Neuronal stem cell (in vitro differentiated cells): ENCODE results near the gene YWHAH.
A peak's percentile ranks its signal among the peaks of the same experiment; 100 is the strongest.

Source experiments
- DNase-seq: peaks from one replicate; pipeline ENCODE4 v3.0.0-alpha.2; 2013; ENCODE audit warnings: low spot score
- H2AFZ ChIP-seq: one replicate; pipeline ENCODE4 v1.6.1; 2013; ENCODE audit warnings: mild to moderate bottlenecking, low read length, inconsistent platforms
- H2AK5ac ChIP-seq: 2 replicates; pipeline ENCODE4 v1.6.1; 2013; ENCODE audit warnings: low read depth, mild to moderate bottlenecking, inconsistent platforms, low read length, moderate library complexity, mixed read lengths
- H2BK120ac ChIP-seq: 2 replicates; pipeline ENCODE4 v1.6.1; 2013; ENCODE audit warnings: low read depth, mild to moderate bottlenecking, inconsistent platforms, low read length, moderate library complexity, mixed read lengths
- H2BK12ac ChIP-seq: one replicate; pipeline ENCODE4 v1.6.1; 2013; ENCODE audit warnings: low read length, inconsistent platforms
- H2BK15ac ChIP-seq: 2 replicates; pipeline ENCODE4 v1.6.1; 2013; ENCODE audit warnings: mild to moderate bottlenecking, low read length, inconsistent platforms, mixed read lengths
- H2BK5ac ChIP-seq: one replicate; pipeline ENCODE4 v1.6.1; 2013; ENCODE audit warnings: inconsistent platforms, mild to moderate bottlenecking, low read length, moderate library complexity
- H3K14ac ChIP-seq: one replicate; pipeline ENCODE4 v1.6.1; 2013; ENCODE audit warnings: low read length, inconsistent platforms
- H3K18ac ChIP-seq: 2 replicates; pipeline ENCODE4 v1.6.1; 2013; ENCODE audit warnings: low read length, inconsistent platforms
- H3K23ac ChIP-seq: 2 replicates; pipeline ENCODE4 v1.6.1; 2013; ENCODE audit warnings: low read depth, mild to moderate bottlenecking, mixed read lengths, low read length, inconsistent platforms; ENCODE audit not compliant: poor library complexity
- H3K27ac ChIP-seq: replicated peaks from 3 replicates; pipeline ENCODE4 v1.5.1; 2013; ENCODE audit warnings: low read length, inconsistent platforms
- H3K27me3 ChIP-seq, 3 experiments: 2 replicates each; pipeline ENCODE4 v1.6.1; 2013; ENCODE audit warnings: low read length in 3 of 3, mild to moderate bottlenecking in 2 of 3, inconsistent platforms in 1 of 3, low read depth in 1 of 3, mixed read lengths in 1 of 3, moderate library complexity in 1 of 3; ENCODE audit not compliant: control insufficient read depth in 3 of 3, insufficient read depth in 3 of 3
- H3K36me3 ChIP-seq, 2 donors: replicated peaks in 1 of 2; 2 replicates each; pipeline ENCODE4 v1.6.1; 2013; ENCODE audit warnings: low read length in 2 of 2; ENCODE audit not compliant: control insufficient read depth in 2 of 2, insufficient read depth in 2 of 2
- H3K4ac ChIP-seq: 2 replicates; pipeline ENCODE4 v1.6.1; 2013; ENCODE audit warnings: inconsistent platforms, mild to moderate bottlenecking, low read length, moderate library complexity
- H3K4me1 ChIP-seq, 2 donors: 1 replicate in 1 of 2; 2 replicates in 1 of 2; pipeline ENCODE4 v1.6.1; 2013; ENCODE audit warnings: low read length in 2 of 2, low read depth in 1 of 2; ENCODE audit not compliant: control insufficient read depth in 2 of 2, insufficient read depth in 1 of 2
- H3K4me2 ChIP-seq: one replicate; pipeline ENCODE4 v1.6.1; 2013; ENCODE audit warnings: mild to moderate bottlenecking, low read length, inconsistent platforms; ENCODE audit not compliant: insufficient read depth, poor library complexity, severe bottlenecking
- H3K4me3 ChIP-seq, 2 donors: 2 replicates each; pipeline ENCODE4 v1.5.1; 2013; ENCODE audit warnings: low read length in 2 of 2, mild to moderate bottlenecking in 2 of 2, inconsistent platforms in 1 of 2, moderate library complexity in 1 of 2
- H3K79me1 ChIP-seq: one replicate; pipeline ENCODE4 v1.6.1; 2013; ENCODE audit warnings: low read depth, mild to moderate bottlenecking, inconsistent platforms, low read length, moderate library complexity
- H3K9ac ChIP-seq: one replicate; pipeline ENCODE4 v1.6.1; 2013; ENCODE audit warnings: mild to moderate bottlenecking, low read depth, low read length, inconsistent platforms; ENCODE audit not compliant: poor library complexity
- H3K9me3 ChIP-seq, 2 donors: replicated peaks in 1 of 2; 2 replicates each; pipeline versions ENCODE3 to v1.6.1; 2013; ENCODE audit warnings: low read length in 2 of 2, mild to moderate bottlenecking in 2 of 2, inconsistent platforms in 1 of 2, low read depth in 1 of 2, mixed read lengths in 1 of 2, moderate library complexity in 1 of 2; ENCODE audit not compliant: control insufficient read depth in 2 of 2, insufficient read depth in 1 of 2
- H4K8ac ChIP-seq: one replicate; pipeline ENCODE4 v1.6.1; 2013; ENCODE audit warnings: low read depth, mild to moderate bottlenecking, inconsistent platforms, low read length, moderate library complexity
- H4K91ac ChIP-seq: one replicate; pipeline ENCODE4 v1.6.1; 2013; ENCODE audit warnings: low read length, low read depth, mild to moderate bottlenecking, inconsistent platforms; ENCODE audit not compliant: poor library complexity
- WGBS, 2 donors: extraction: QIAGEN DNeasy Blood & Tissue Kit; methylation state at CpG; one replicate each; pipeline ENCODE4 v1.1.7; 2013; ENCODE audit warnings: missing lambda C conversion rate in 2 of 2, mixed read lengths in 1 of 2; ENCODE audit not compliant: insufficient read length in 2 of 2, insufficient replicate concordance in 1 of 2; ENCODE audit errors: extremely low coverage in 2 of 2; 5-methylcytosine and 5-hydroxymethylcytosine counted together

Gene YWHAH

GRCh38 chr22:31954535-31955523, 10.5 kb downstream of the YWHAH start:
- peak overlapping the region; percentile 13 for H3K9ac ChIP-seq
- no peak overlapping the region for H3K4me3 ChIP-seq
- no peak overlapping the region for H3K18ac ChIP-seq
- H2AK5ac ChIP-seq: no peak overlapping the region
- no peak overlapping the region for H3K23ac ChIP-seq
- DNase-seq: no peak
- no peak overlapping the region for H2AFZ ChIP-seq
- no peak overlapping the region for H3K27ac ChIP-seq
- no peak overlapping the region for H3K4me2 ChIP-seq
- no peak overlapping the region for H2BK120ac ChIP-seq
- no peak overlapping the region for H3K4ac ChIP-seq
- no peak overlapping the region for H3K14ac ChIP-seq
- no CpG with 5 or more reads among the region's 11 CpGs for WGBS, 2 donors
- H4K91ac ChIP-seq: no peak overlapping the region
- no peak overlapping the region for H2BK12ac ChIP-seq
- H3K79me1 ChIP-seq: peaks cover 7% of the 10 kb centered on the region
- H3K36me3 ChIP-seq: peaks cover 26 to 91% of the 10 kb centered on the region in 2 donors
- no peaks in the 10 kb centered on the region for H3K4me1 ChIP-seq
- no peaks in the 10 kb centered on the region for H3K27me3 ChIP-seq
- no peak overlapping the region for H2BK15ac ChIP-seq
- H2BK5ac ChIP-seq: no peak overlapping the region
- H3K9me3 ChIP-seq: no peaks in the 10 kb centered on the region
- no peak overlapping the region for H4K8ac ChIP-seq

- Histone ChIP-seq H2BK5ac (no peak overlapping the region), H3K4ac (no peak overlapping the region), H2AFZ (no peak overlapping the region), H2BK120ac (no peak overlapping the region), H4K91ac (no peak overlapping the region), H3K9me3 (no peaks in the 10 kb centered on the region), H3K18ac (no peak overlapping the region), H3K4me2 (no peak overlapping the region), H3K36me3 (peaks cover 21 to 75% of the 10 kb centered on the region in 2 donors), H2AK5ac (no peak overlapping the region), H4K8ac (no peak overlapping the region), H3K14ac (no peak overlapping the region), H3K4me1 (peaks cover 0 to 2% of the 10 kb centered on the region in 2 donors), H3K27me3 (no peaks in the 10 kb centered on the region), H3K79me1 (peaks cover 5% of the 10 kb centered on the region), H2BK15ac (no peak overlapping the region), H3K9ac (no peak overlapping the region), H3K23ac (peak overlapping the region; percentile 25), H2BK12ac (no peak overlapping the region), H3K4me3 (no peak overlapping the region), H3K27ac (no peak overlapping the region)
- DNase-seq: no peak
- no CpG with 5 or more reads among the region's 12 CpGs for WGBS, 2 donors
These were observed 12.0 kb downstream of the YWHAH start for GRCh38 chr22:31956360-31956759.

GRCh38 chr22:31957970-31958594, 13.7 kb downstream of the YWHAH start:
- Histone ChIP-seq H2BK5ac (no peak overlapping the region), H4K8ac (no peak overlapping the region), H3K23ac (no peak overlapping the region), H3K9ac (no peak overlapping the region), H2BK15ac (no peak overlapping the region), H3K9me3 (no peaks in the 10 kb centered on the region), H3K14ac (no peak overlapping the region), H4K91ac (no peak overlapping the region), H2AK5ac (no peak overlapping the region), H3K4me2 (no peak overlapping the region), H2BK12ac (no peak overlapping the region), H3K36me3 (peaks cover 21 to 58% of the 10 kb centered on the region in 2 donors), H3K18ac (no peak overlapping the region), H2BK120ac (no peak overlapping the region), H3K27me3 (no peaks in the 10 kb centered on the region), H3K79me1 (peaks cover 5% of the 10 kb centered on the region), H3K4me3 (no peak overlapping the region), H2AFZ (no peak overlapping the region), H3K4ac (no peak overlapping the region), H3K4me1 (peaks cover 0 to 2% of the 10 kb centered on the region in 2 donors), H3K27ac (no peak overlapping the region)
- DNase-seq: no peak
- WGBS, 2 donors: no CpG with 5 or more reads among the region's 9 CpGs

- Histone ChIP-seq H2BK12ac (no peak overlapping the region), H4K91ac (no peak overlapping the region), H3K9me3 (no peaks in the 10 kb centered on the region), H3K27ac (no peak overlapping the region), H2BK15ac (no peak overlapping the region), H3K4me1 (peaks cover 2% of the 10 kb centered on the region in 2 donors), H3K79me1 (peaks cover 5% of the 10 kb centered on the region), H3K23ac (no peak overlapping the region), H4K8ac (no peak overlapping the region), H3K4me2 (no peak overlapping the region), H2BK120ac (no peak overlapping the region), H3K18ac (no peak overlapping the region), H3K27me3 (no peaks in the 10 kb centered on the region), H2AFZ (no peak overlapping the region), H3K4ac (no peak overlapping the region), H3K14ac (no peak overlapping the region), H2AK5ac (no peak overlapping the region), H3K36me3 (peaks cover 21 to 52% of the 10 kb centered on the region in 2 donors), H2BK5ac (no peak overlapping the region), H3K4me3 (no peak overlapping the region), H3K9ac (no peak overlapping the region)
- WGBS, 2 donors: no CpG with 5 or more reads among the region's 12 CpGs
- DNase-seq: no peak
These were observed 14.4 kb downstream of the YWHAH start for GRCh38 chr22:31958625-31959239.
